ENCODE measurements around the gene SIRPA. TPM values are rescaled to one million over a fixed set of nuclear protein-coding genes. Genes with fewer than 3 reads are reported as not detected.

The SIRPA gene
- polyA plus RNA-seq, 1 donor (not counting 4 experiments of a cell fraction or from before 2014, with no cell fraction given), result 23.7 TPM

DNA sequence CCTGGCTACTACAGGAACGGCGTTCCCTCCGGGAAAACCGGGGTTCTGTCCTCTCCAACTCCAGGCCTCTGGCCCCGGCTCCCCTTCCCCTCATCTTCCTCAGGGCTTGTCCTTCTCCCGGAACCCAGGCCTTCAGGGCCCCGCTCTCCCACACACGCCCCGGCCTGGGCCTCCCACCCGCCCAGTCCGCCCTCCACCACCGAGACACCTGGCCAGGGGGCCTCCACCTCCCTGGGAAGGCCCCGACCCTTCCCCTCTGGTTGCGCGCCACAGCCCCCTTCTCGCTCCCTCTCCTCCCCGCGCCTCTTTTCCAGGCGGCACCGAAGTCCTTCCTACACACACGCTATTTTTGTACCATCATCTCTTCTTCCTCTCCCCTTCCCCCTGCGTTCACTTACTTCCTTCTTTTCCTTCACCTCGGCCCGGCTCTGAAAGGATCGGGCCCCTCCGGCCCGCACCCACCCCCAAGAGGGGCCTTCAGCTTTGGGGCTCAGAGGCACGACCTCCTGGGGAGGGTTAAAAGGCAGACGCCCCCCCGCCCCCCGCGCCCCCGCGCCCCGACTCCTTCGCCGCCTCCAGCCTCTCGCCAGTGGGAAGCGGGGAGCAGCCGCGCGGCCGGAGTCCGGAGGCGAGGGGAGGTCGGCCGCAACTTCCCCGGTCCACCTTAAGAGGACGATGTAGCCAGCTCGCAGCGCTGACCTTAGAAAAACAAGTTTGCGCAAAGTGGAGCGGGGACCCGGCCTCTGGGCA, 1.3 kb upstream of the SIRPA start:
- Histone ChIP-seq H3K79me2 (ENCODE audit: control insufficient read depth, insufficient read depth, low read length) (peaks cover 45% of the 10 kb centered on the region), H3K4me3 (ENCODE audit: control insufficient read depth in 2 of 3, extremely low read depth in 1 of 3, insufficient read depth in 2 of 3, low read depth in 1 of 3, low read length in 3 of 3) (peak overlapping the region; percentile 61 to 71 (median 64)), H3K27ac (ENCODE audit: control insufficient read depth, insufficient read depth, low read length) (peak overlapping the region; percentile 59), H3K9me1 (ENCODE audit: control insufficient read depth, extremely low read depth, insufficient read depth, low read length) (peaks cover 4% of the 10 kb centered on the region), H3K4me2 (ENCODE audit: control insufficient read depth, extremely low read depth, insufficient read depth, low read depth, low read length) (peak overlapping the region; percentile 59), H3K9ac (ENCODE audit: control insufficient read depth, extremely low read depth, insufficient read depth, low read length) (peak overlapping the region; percentile 73), H3K4me1 (ENCODE audit: control insufficient read depth, extremely low read depth, insufficient read depth, low read length) (peaks cover 52% of the 10 kb centered on the region), H2AFZ (ENCODE audit: control insufficient read depth, low read length) (peak overlapping the region; percentile 24), H3K27me3 (ENCODE audit: control insufficient read depth, extremely low read depth, insufficient read depth, low read length) (no peaks in the 10 kb centered on the region), H4K20me1 (ENCODE audit: control insufficient read depth, extremely low read depth, insufficient read depth, low read length) (peaks cover 5% of the 10 kb centered on the region), H3K36me3 (ENCODE audit: control insufficient read depth in 2 of 2, extremely low read depth in 1 of 2, insufficient read depth in 2 of 2, low read length in 2 of 2) (peaks cover 0 to 4% of the 10 kb centered on the region in 2 experiments), H3K9me3 (ENCODE audit: control insufficient read depth, low read depth, low read length) (no peaks in the 10 kb centered on the region)
- dilution Hi-C loops (cut with MboI; ENCODE audit: extremely low pct_ligation_motif_present, low sequenced_read_pairs), result no loop called here
- TF ChIP-seq, protein P1, sequence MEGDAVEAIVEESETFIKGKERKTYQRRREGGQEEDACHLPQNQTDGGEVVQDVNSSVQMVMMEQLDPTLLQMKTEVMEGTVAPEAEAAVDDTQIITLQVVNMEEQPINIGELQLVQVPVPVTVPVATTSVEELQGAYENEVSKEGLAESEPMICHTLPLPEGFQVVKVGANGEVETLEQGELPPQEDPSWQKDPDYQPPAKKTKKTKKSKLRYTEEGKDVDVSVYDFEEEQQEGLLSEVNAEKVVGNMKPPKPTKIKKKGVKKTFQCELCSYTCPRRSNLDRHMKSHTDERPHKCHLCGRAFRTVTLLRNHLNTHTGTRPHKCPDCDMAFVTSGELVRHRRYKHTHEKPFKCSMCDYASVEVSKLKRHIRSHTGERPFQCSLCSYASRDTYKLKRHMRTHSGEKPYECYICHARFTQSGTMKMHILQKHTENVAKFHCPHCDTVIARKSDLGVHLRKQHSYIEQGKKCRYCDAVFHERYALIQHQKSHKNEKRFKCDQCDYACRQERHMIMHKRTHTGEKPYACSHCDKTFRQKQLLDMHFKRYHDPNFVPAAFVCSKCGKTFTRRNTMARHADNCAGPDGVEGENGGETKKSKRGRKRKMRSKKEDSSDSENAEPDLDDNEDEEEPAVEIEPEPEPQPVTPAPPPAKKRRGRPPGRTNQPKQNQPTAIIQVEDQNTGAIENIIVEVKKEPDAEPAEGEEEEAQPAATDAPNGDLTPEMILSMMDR (optimal IDR thresholded peaks at IDR 0.05 in 1 of 3, IDR thresholded peaks at IDR 0.05 in 1 of 3, conservative IDR thresholded peaks at IDR 0.05 in 1 of 3; ENCODE audit: extremely low read depth in 1 of 3, insufficient read depth in 2 of 3, low read length in 3 of 3), result no peak
- no peak for TF ChIP-seq EZH2 (IDR thresholded peaks at IDR 0.05; ENCODE audit: low read length)
- FAIRE-seq (no peak), DNase-seq (ENCODE audit: low read depth, low spot score) (no peak)

DNA sequence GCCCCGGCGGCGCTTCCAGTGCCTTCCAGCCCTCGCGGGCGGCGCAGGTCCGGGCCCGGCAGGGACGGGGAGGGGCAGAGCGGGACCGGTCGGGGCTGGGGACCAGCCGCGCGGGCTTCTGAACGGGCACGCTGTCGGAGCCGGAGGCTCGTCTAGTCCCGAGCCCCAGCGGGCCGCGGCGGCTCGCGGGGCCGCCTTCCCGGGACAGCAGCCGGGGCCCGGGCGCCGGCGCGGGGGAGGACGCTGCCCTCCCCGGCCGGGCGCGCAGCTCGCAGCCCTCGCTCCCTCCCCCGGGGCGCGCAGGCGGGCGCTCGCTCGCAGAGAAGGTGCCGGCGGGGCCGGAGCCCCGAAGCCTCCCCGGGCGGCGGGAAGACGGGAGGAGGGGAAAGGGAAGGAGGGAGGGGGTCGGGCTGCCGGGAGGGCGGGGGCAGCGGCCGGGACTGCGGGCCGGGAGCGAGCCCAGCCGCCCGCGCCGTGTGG, 696 bp upstream of the SIRPA start:
- dilution Hi-C loops (cut with MboI; ENCODE audit: extremely low pct_ligation_motif_present, low sequenced_read_pairs), result no loop called here
- Histone ChIP-seq H3K9me3 (ENCODE audit: control insufficient read depth, low read depth, low read length) (no peaks in the 10 kb centered on the region), H3K4me1 (ENCODE audit: control insufficient read depth, extremely low read depth, insufficient read depth, low read length) (peaks cover 46% of the 10 kb centered on the region), H3K79me2 (ENCODE audit: control insufficient read depth, insufficient read depth, low read length) (peaks cover 51% of the 10 kb centered on the region), H2AFZ (ENCODE audit: control insufficient read depth, low read length) (no peak overlapping the region), H3K4me2 (ENCODE audit: control insufficient read depth, extremely low read depth, insufficient read depth, low read depth, low read length) (peak overlapping the region; percentile 26), H3K27ac (ENCODE audit: control insufficient read depth, insufficient read depth, low read length) (peak overlapping the region; percentile 59), H3K36me3 (ENCODE audit: control insufficient read depth in 2 of 2, extremely low read depth in 1 of 2, insufficient read depth in 2 of 2, low read length in 2 of 2) (peaks cover 0 to 6% of the 10 kb centered on the region in 2 experiments), H3K9ac (ENCODE audit: control insufficient read depth, extremely low read depth, insufficient read depth, low read length) (peak overlapping the region; percentile 73), H3K9me1 (ENCODE audit: control insufficient read depth, extremely low read depth, insufficient read depth, low read length) (peaks cover 4% of the 10 kb centered on the region), H4K20me1 (ENCODE audit: control insufficient read depth, extremely low read depth, insufficient read depth, low read length) (peaks cover 11% of the 10 kb centered on the region), H3K4me3 (ENCODE audit: control insufficient read depth in 2 of 3, extremely low read depth in 1 of 3, insufficient read depth in 2 of 3, low read depth in 1 of 3, low read length in 3 of 3) (peak overlapping the region; percentile 61 to 71 (median 61)), H3K27me3 (ENCODE audit: control insufficient read depth, extremely low read depth, insufficient read depth, low read length) (no peaks in the 10 kb centered on the region)
- DNase-seq (ENCODE audit: low read depth, low spot score) (no peak), FAIRE-seq (no peak)
- TF ChIP-seq EZH2 (IDR thresholded peaks at IDR 0.05; ENCODE audit: low read length), result no peak
- TF ChIP-seq, protein P1 (optimal IDR thresholded peaks at IDR 0.05 in 1 of 3, IDR thresholded peaks at IDR 0.05 in 1 of 3, conservative IDR thresholded peaks at IDR 0.05 in 1 of 3; ENCODE audit: extremely low read depth in 1 of 3, insufficient read depth in 2 of 3, low read length in 3 of 3), result no peak
